ENCODE results near the gene WWC1. TPM values are rescaled to one million over a fixed set of nuclear protein-coding genes. Genes with fewer than 3 reads are reported as not detected.

The WWC1 gene
- total RNA-seq, 1 donor from 2014 or later = 87.2 TPM

- no peak for TF ChIP-seq CTCF (conservative IDR thresholded peaks at IDR 0.05; ENCODE audit: low read depth, low read length)
- no peak overlapping the region for H3K4me3 ChIP-seq (ENCODE audit: low read depth, low read length)
- DNase-seq (ENCODE audit: low read depth) = no peak
These were observed 10.3 kb downstream of the WWC1 start for GRCh38 chr5:168301593-168302390.

GRCh38 chr5:168302785-168303184 is 11.3 kb downstream of the WWC1 start:
- TF ChIP-seq CTCF (conservative IDR thresholded peaks at IDR 0.05; ENCODE audit: low read depth, low read length) = no peak
- H3K4me3 ChIP-seq (ENCODE audit: low read depth, low read length) = no peak overlapping the region
- DNase-seq (ENCODE audit: low read depth) = no peak

DNA sequence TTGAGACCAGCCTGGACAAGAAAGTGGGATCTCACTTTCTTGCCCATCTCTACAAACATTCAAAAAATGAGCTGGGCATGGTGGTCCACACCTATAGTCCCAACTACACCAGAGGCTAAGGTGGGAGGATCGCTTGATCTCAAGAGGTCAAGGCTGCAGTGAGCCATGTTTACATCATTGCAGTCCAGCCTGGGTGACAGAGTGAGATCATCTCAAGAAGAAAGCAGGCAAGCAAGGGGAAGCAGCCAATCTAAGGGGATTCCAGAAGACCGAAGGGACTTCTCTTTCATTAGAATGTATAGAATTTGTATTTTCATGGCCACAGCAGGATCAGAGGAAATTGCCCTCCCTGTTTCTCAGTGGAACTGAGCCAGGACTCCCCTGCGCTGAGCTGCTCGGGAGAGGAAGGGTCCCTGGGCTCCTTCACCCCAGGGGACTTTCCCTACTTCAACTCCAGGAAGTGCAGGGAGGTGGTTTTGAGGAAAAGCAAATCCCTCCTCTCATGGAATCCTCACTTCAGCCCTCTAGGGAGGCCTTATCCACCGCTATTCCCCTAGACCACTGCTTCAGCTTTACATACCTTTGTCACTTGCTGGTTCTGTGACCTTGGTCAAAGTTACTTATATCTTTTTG is 12.1 kb downstream of the WWC1 start:
- no peak for TF ChIP-seq CTCF (conservative IDR thresholded peaks at IDR 0.05; ENCODE audit: low read depth, low read length)

GRCh38 chr5:168304349-168304748 is 12.9 kb downstream of the WWC1 start:
- H3K4me3 ChIP-seq (ENCODE audit: low read depth, low read length) = no peak overlapping the region
- no peak for DNase-seq (ENCODE audit: low read depth)
- no peak for TF ChIP-seq CTCF (conservative IDR thresholded peaks at IDR 0.05; ENCODE audit: low read depth, low read length)

More for the DNA sequence above, 12.1 kb downstream of the WWC1 start:
- no peak for DNase-seq (ENCODE audit: low read depth)
- no peak overlapping the region for H3K4me3 ChIP-seq (ENCODE audit: low read depth, low read length)

GRCh38 chr5:168305281-168305680 is 13.8 kb downstream of the WWC1 start:
- TF ChIP-seq CTCF (conservative IDR thresholded peaks at IDR 0.05; ENCODE audit: low read depth, low read length) = no peak
- peak; percentile 74 for DNase-seq (ENCODE audit: low read depth)
- peak overlapping the region; percentile 20 for H3K4me3 ChIP-seq (ENCODE audit: low read depth, low read length)

GRCh38 chr5:168307022-168307421 is 15.6 kb downstream of the WWC1 start:
- no peak for DNase-seq (ENCODE audit: low read depth)
- no peak overlapping the region for H3K4me3 ChIP-seq (ENCODE audit: low read depth, low read length)
- TF ChIP-seq CTCF (conservative IDR thresholded peaks at IDR 0.05; ENCODE audit: low read depth, low read length) = no peak
